Duodenal mucosa (tissue), 2 donors: ENCODE measurements around the gene STRIT1.

Experiments
- H3K27ac ChIP-seq: one replicate; pipeline ENCODE4 v1.7.0; 2013; ENCODE audit warnings: low read depth, low read length
- H3K27me3 ChIP-seq, 2 donors: one replicate each; pipeline ENCODE4 v1.7.0; 2013; ENCODE audit warnings: low read length in 2 of 2, control low read depth in 1 of 2; ENCODE audit not compliant: insufficient read depth in 2 of 2, control insufficient read depth in 1 of 2
- H3K36me3 ChIP-seq, 2 donors: one replicate each; pipeline ENCODE4 v1.7.0; 2013; ENCODE audit warnings: low read length in 2 of 2, control low read depth in 1 of 2; ENCODE audit not compliant: insufficient read depth in 2 of 2, control insufficient read depth in 1 of 2
- H3K4me1 ChIP-seq, 2 donors: one replicate each; pipeline ENCODE4 v1.7.0; 2013; ENCODE audit warnings: low read length in 2 of 2, control low read depth in 1 of 2; ENCODE audit not compliant: insufficient read depth in 2 of 2, control insufficient read depth in 1 of 2
- H3K4me3 ChIP-seq, 2 donors: one replicate each; pipeline ENCODE4 v1.7.0; 2013; ENCODE audit warnings: low read length in 2 of 2, low read depth in 1 of 2
- H3K9ac ChIP-seq, 2 donors: one replicate each; pipeline ENCODE4 v1.7.0; 2013; ENCODE audit warnings: low read length in 2 of 2, low read depth in 1 of 2
- H3K9me3 ChIP-seq, 2 donors: one replicate each; pipeline ENCODE4 v1.7.0; 2013; ENCODE audit warnings: low read length in 2 of 2, control low read depth in 1 of 2; ENCODE audit not compliant: control insufficient read depth in 1 of 2

The STRIT1 gene

GRCh38 chr3:155316426-155316825, 22.9 kb upstream of the STRIT1 start:
- no peak overlapping the region for H3K9ac ChIP-seq
- H3K36me3 ChIP-seq = no peaks in the 10 kb centered on the region
- no peak overlapping the region for H3K27ac ChIP-seq
- no peaks in the 10 kb centered on the region for H3K9me3 ChIP-seq
- H3K4me1 ChIP-seq = peaks cover 0 to 5% of the 10 kb centered on the region in 2 donors
- no peak overlapping the region for H3K4me3 ChIP-seq
- no peaks in the 10 kb centered on the region for H3K27me3 ChIP-seq

- no peaks in the 10 kb centered on the region for H3K9me3 ChIP-seq
- no peaks in the 10 kb centered on the region for H3K27me3 ChIP-seq
- no peak overlapping the region for H3K27ac ChIP-seq
- no peaks in the 10 kb centered on the region for H3K4me1 ChIP-seq
- H3K9ac ChIP-seq = no peak overlapping the region
- H3K36me3 ChIP-seq = no peaks in the 10 kb centered on the region
- no peak overlapping the region for H3K4me3 ChIP-seq
These were observed 20.4 kb upstream of the STRIT1 start for GRCh38 chr3:155313916-155314315.

DNA sequence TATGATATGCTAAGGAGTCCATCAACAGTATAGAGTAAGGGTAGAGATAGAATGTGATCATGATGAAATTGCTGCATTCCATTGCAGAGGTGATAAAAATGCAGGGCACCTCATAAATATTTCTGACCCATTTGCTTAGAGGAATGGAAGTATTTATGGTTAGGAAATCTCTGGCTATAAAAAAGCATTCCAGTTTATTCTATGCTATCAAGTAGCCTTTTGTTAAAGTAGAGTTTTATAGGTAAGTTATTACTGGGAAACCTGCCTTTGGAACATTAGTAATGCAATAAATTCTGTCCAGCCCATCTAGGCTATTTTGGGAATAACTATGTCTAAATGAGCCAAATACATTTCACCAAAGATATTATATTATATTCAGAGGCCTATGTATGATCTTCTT, 19.8 kb upstream of the STRIT1 start:
- no peak overlapping the region for H3K27ac ChIP-seq
- H3K4me3 ChIP-seq = no peak overlapping the region
- no peaks in the 10 kb centered on the region for H3K9me3 ChIP-seq

DNA sequence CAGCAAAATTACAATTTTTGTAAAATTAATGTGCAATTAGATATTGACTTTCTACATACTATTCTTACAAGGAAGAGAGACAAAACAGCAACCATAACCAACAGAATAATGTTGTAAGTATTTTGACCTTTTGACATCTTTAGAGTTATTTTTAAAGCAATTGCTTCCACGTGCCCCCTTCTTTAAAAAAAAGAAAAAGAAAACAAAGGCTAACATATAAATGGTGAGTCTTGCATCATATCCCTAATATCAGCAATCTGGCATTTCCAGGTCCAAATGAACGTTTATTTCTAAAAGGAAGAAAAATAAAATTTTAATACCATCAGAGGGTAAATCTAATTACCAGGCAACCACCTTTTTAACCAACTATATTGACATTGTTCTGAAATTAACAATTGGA, 19.3 kb upstream of the STRIT1 start:
- no peaks in the 10 kb centered on the region for H3K9me3 ChIP-seq
- H3K4me1 ChIP-seq = no peaks in the 10 kb centered on the region
- H3K27ac ChIP-seq = no peak overlapping the region
- H3K4me3 ChIP-seq = no peak overlapping the region
- H3K27me3 ChIP-seq = no peaks in the 10 kb centered on the region
- no peak overlapping the region for H3K9ac ChIP-seq
- no peaks in the 10 kb centered on the region for H3K36me3 ChIP-seq

More for the DNA sequence above, 19.8 kb upstream of the STRIT1 start:
- Histone ChIP-seq H3K4me1 (no peaks in the 10 kb centered on the region), H3K36me3 (no peaks in the 10 kb centered on the region), H3K9ac (no peak overlapping the region), H3K27me3 (no peaks in the 10 kb centered on the region)

DNA sequence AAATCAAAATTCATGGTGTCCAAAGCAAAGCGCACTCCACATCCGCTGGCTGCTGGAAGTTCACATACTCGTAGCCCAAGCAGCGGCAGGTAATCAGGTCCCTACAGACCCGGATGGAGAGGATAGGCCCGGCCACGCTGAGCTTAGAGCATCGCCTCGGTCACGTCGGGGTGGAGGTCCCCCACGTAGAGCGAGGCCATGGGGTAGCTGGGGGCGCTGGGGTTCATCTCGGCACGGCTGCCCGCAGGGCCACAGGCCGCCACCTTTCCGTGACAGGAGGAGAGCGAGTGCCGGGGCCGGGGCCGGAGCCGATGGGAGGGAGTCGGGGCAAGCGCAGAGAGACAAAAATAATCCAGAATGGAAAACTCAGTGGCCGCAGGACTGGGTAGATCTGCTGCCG, 16.1 kb upstream of the STRIT1 start:
- no peaks in the 10 kb centered on the region for H3K36me3 ChIP-seq

DNA sequence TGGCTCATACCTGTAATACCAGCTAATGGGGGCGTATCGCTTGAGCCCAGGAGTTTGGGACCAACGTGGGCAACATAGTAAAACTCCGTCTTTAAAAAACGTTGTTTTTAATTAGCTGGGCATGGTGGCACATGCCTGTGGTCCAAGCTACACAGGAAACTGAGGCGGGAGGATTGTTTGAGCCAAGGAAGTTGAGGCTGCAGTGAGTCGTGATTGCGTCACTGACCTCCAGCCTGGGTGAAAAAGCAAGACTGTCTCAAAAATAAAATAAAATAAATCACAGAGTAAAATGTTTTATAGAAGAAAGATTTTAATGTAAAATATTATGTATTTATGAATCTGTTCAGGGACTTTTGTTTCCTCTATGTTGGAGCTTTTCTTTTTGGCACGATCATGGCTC, 15.3 kb upstream of the STRIT1 start:
- Histone ChIP-seq H3K9ac (no peak overlapping the region), H3K4me3 (no peak overlapping the region), H3K27ac (no peak overlapping the region), H3K4me1 (peaks cover 0 to 1% of the 10 kb centered on the region in 2 donors), H3K36me3 (no peaks in the 10 kb centered on the region), H3K9me3 (no peaks in the 10 kb centered on the region), H3K27me3 (no peaks in the 10 kb centered on the region)

More for the DNA sequence above, 16.1 kb upstream of the STRIT1 start:
- H3K27me3 ChIP-seq = no peaks in the 10 kb centered on the region
- no peak overlapping the region for H3K4me3 ChIP-seq
- H3K27ac ChIP-seq = no peak overlapping the region
- no peak overlapping the region for H3K9ac ChIP-seq
- H3K4me1 ChIP-seq = no peaks in the 10 kb centered on the region
- H3K9me3 ChIP-seq = no peaks in the 10 kb centered on the region

GRCh38 chr3:155307183-155307582, 13.7 kb upstream of the STRIT1 start:
- Histone ChIP-seq H3K9me3 (no peaks in the 10 kb centered on the region), H3K4me3 (no peak overlapping the region), H3K27ac (no peak overlapping the region), H3K36me3 (no peaks in the 10 kb centered on the region), H3K4me1 (peaks cover 0 to 9% of the 10 kb centered on the region in 2 donors), H3K27me3 (no peaks in the 10 kb centered on the region), H3K9ac (no peak overlapping the region)

DNA sequence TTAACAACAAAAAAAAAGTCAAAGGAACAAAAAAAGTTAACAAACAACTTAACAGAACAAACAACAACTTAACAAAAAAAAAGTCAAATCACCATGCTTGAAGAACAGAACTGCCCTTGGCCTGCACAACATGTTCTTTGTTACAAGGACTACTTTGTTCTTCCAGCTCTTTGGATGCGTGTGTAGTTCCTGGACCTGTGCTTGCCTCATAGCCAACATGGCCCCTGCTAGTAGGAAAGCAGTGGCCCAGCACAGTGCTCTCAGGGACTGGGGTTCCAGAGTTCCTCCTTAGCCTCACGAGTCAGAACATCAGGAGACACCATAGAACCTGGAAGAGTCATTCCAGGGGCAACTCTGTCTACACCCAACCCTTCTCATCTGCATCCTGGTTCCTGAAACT, 10.9 kb upstream of the STRIT1 start:
- Histone ChIP-seq H3K27me3 (no peaks in the 10 kb centered on the region), H3K27ac (no peak overlapping the region), H3K4me3 (no peak overlapping the region), H3K9ac (no peak overlapping the region), H3K4me1 (peaks cover 5 to 13% of the 10 kb centered on the region in 2 donors), H3K36me3 (no peaks in the 10 kb centered on the region), H3K9me3 (no peaks in the 10 kb centered on the region)

DNA sequence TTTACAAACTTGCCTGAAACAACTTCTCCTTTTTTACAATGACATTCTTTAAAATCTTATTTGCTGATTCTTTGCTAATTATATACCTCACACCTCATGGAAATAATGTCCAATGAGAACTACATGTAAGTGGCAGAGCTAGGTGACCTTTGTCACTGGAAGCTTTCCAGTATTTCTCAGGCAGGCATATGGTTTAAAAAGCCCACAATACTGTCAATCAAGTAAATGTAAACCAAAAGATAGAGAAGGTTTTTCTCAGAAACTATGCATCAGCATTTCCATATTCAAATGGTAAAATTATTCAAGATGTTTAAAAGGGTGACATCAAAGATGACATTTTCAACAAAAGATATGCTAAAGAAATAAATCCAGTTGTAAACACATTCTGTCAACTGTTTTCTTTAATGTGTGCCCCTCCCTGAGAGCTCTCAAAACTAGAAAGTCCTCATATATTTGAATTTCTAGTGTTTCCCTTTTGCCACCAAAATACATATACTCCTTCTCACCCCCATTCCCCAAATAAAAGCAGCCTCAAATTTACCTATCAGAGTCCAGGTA, 10.1 kb upstream of the STRIT1 start:
- Histone ChIP-seq H3K9me3 (no peaks in the 10 kb centered on the region), H3K27me3 (no peaks in the 10 kb centered on the region), H3K4me1 (peaks cover 5 to 13% of the 10 kb centered on the region in 2 donors), H3K27ac (no peak overlapping the region), H3K4me3 (no peak overlapping the region), H3K36me3 (no peaks in the 10 kb centered on the region), H3K9ac (no peak overlapping the region)

GRCh38 chr3:155302891-155303290, 9.4 kb upstream of the STRIT1 start:
- H3K9me3 ChIP-seq = no peaks in the 10 kb centered on the region
- no peak overlapping the region for H3K4me3 ChIP-seq
- no peak overlapping the region for H3K9ac ChIP-seq
- no peak overlapping the region for H3K27ac ChIP-seq
- no peaks in the 10 kb centered on the region for H3K36me3 ChIP-seq
- H3K4me1 ChIP-seq = peaks cover 5 to 13% of the 10 kb centered on the region in 2 donors
- no peaks in the 10 kb centered on the region for H3K27me3 ChIP-seq

DNA sequence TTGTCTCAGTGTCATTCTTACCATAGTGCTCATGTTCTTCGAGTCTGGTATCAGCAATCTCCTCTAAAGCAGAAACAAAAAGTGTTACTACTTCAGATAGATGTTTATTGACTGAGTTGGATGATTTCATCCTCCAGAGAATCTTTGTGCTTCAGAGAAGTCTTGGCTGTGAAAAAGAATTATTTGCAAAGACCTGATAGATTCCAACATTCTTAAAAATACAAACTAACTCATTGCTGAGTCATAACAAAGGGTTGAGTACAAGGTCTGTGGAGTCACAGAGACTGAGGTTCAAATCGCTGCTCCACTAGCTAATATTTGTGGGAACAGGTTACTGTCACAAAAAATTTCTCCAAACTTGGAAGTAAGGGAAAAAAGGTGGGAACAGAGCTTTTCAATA, 9.0 kb upstream of the STRIT1 start:
- Histone ChIP-seq H3K9ac (no peak overlapping the region), H3K4me1 (peaks cover 5 to 13% of the 10 kb centered on the region in 2 donors), H3K27ac (no peak overlapping the region), H3K4me3 (no peak overlapping the region), H3K9me3 (peaks cover 0 to 2% of the 10 kb centered on the region in 2 donors), H3K36me3 (no peaks in the 10 kb centered on the region), H3K27me3 (no peaks in the 10 kb centered on the region)
